GM12875 (cell line): ENCODE results near the gene DENND5B.
"Not testable (repeated sequence)": the region's sequence is repeated elsewhere in the genome, so short reads cannot be mapped to it uniquely, and the experiment has no call there.

Experiments used
- H3K4me3 ChIP-seq: one replicate; pipeline ENCODE4 v1.5.1; 2011; ENCODE audit warnings: low read depth, low read length, control low read depth
- CTCF ChIP-seq: IDR thresholded peaks from 2 replicates; pipeline ENCODE4 v1.5.1; 2011; ENCODE audit warnings: low read depth, mild to moderate bottlenecking, control low read depth, inconsistent platforms, low read length, moderate library complexity, borderline replicate concordance; ENCODE audit not compliant: insufficient read depth

The DENND5B gene

GRCh38 chr12:31568498-31568897 lies 22.4 kb downstream of the DENND5B start:
- H3K4me3 ChIP-seq: no peak overlapping the region
- TF ChIP-seq CTCF: no peak

GRCh38 chr12:31567029-31567428 lies 23.9 kb downstream of the DENND5B start:
- no peak for TF ChIP-seq CTCF
- no peak overlapping the region for H3K4me3 ChIP-seq

GRCh38 chr12:31566547-31566946 lies 24.4 kb downstream of the DENND5B start:
- no peak overlapping the region for H3K4me3 ChIP-seq
- TF ChIP-seq CTCF: no peak

GRCh38 chr12:31562594-31563328 lies 28.2 kb downstream of the DENND5B start:
- no peak for TF ChIP-seq CTCF
- H3K4me3 ChIP-seq: no peak overlapping the region

GRCh38 chr12:31560516-31560915 lies 30.4 kb downstream of the DENND5B start:
- no peak overlapping the region for H3K4me3 ChIP-seq
- no peak for TF ChIP-seq CTCF

- no peak overlapping the region for H3K4me3 ChIP-seq
- TF ChIP-seq CTCF: no peak
These were observed 32.4 kb downstream of the DENND5B start for GRCh38 chr12:31558521-31558920.

- TF ChIP-seq CTCF: no peak
- no peak overlapping the region for H3K4me3 ChIP-seq
These were observed 33.2 kb downstream of the DENND5B start for GRCh38 chr12:31557707-31558106.

- not testable (repeated sequence) for H3K4me3 ChIP-seq
These were observed 35.5 kb downstream of the DENND5B start for GRCh38 chr12:31555466-31555865.

- H3K4me3 ChIP-seq: not testable (repeated sequence)
These were observed 40.3 kb downstream of the DENND5B start for GRCh38 chr12:31550590-31550989.
